ENCODE data around the gene EXOC4.

EXOC4 gene

DNA sequence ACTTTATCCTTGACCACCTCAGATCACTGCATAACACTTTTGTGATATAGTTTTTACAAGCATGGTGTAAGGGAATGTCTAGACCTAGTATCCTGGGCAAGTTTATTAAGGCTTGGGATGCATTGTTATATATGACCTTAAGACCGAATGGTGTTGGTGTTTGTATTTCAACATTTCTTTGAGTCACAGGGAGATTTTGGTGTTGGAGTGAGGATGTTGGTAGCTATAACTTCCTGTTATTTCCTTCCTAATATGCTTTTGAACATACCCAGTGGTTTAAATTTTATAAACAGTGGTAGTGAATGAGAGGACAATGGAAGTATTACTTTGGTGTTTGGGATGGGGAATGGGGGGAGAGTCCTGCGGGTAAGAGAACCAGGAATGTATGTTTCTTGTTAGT, 2.6 kb downstream of the EXOC4 start:
- TF ChIP-seq, protein P1, sequence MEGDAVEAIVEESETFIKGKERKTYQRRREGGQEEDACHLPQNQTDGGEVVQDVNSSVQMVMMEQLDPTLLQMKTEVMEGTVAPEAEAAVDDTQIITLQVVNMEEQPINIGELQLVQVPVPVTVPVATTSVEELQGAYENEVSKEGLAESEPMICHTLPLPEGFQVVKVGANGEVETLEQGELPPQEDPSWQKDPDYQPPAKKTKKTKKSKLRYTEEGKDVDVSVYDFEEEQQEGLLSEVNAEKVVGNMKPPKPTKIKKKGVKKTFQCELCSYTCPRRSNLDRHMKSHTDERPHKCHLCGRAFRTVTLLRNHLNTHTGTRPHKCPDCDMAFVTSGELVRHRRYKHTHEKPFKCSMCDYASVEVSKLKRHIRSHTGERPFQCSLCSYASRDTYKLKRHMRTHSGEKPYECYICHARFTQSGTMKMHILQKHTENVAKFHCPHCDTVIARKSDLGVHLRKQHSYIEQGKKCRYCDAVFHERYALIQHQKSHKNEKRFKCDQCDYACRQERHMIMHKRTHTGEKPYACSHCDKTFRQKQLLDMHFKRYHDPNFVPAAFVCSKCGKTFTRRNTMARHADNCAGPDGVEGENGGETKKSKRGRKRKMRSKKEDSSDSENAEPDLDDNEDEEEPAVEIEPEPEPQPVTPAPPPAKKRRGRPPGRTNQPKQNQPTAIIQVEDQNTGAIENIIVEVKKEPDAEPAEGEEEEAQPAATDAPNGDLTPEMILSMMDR (IDR thresholded peaks at IDR 0.05), result no peak
- no peak overlapping the region for H3K4me3 ChIP-seq
- DNase-seq (ENCODE audit: low spot score), result no peak
- H3K27ac ChIP-seq, result no peak overlapping the region

DNA sequence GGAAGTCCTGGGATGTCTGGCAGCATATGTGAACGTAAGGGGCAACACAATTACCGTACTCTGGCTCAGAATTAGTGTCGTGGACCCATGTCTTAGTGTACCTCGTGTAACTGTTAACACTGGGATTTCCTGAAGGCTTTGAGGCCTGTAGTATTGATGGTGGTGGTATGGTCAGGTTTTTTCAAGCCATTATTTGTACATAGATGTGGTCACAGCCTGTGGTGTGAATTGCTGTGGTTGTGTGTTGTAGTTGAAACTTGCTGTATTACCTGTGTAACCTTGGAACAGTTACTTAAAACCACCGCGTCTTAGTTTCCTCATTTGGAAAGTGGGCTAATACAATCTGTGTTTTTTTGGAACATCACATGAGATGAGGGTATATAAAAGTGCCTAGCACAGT, 5.3 kb downstream of the EXOC4 start:
- H3K4me3 ChIP-seq, result no peak overlapping the region
- DNase-seq (ENCODE audit: low spot score), result no peak
- no peak overlapping the region for H3K27ac ChIP-seq
- TF ChIP-seq, protein P1 (IDR thresholded peaks at IDR 0.05), result no peak

DNA sequence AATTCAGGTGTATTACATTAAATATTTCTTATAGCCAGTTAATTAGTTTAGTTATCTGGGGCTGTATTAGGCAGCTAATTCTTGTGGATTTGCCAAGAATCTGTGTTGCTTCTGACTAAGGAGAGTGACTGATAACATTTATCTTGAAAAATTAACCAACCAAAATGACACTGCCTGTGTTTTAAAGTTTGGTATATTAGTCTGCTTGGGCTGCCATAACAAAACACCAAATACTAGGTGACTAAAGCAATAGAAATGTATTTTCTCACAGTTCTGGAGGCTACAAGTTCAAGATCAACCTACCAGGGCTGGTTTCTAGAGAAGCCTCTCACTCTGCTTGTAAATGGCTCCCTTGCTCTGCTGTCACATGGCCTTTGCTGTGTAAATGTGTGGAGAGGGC, 12.9 kb downstream of the EXOC4 start:
- TF ChIP-seq, protein P1 (IDR thresholded peaks at IDR 0.05), result no peak
- no peak overlapping the region for H3K27ac ChIP-seq
- H3K4me3 ChIP-seq, result no peak overlapping the region
- DNase-seq (ENCODE audit: low spot score), result no peak

DNA sequence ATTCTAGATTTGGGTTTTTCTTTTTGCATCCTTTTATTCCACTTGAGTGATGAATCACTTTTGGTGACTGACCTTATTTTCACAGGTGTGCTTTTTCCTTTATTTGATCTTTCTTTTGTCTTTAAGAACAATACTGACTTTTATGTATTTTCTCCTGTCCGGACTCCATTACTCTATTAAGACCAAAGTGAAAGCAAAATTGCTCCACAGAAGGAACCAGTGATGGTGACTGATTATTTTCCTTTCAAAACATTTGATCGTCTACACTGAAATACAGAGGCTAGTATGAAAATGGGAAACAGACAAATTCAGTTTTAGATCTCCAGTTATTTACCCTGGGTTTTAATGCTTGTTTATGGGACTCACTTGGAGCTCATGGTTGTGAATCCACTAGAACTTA, 15.5 kb downstream of the EXOC4 start:
- DNase-seq (ENCODE audit: low spot score), result no peak
- Histone ChIP-seq H3K4me3 (no peak overlapping the region), H3K27ac (no peak overlapping the region)
- TF ChIP-seq, protein P1 (IDR thresholded peaks at IDR 0.05), result no peak

DNA sequence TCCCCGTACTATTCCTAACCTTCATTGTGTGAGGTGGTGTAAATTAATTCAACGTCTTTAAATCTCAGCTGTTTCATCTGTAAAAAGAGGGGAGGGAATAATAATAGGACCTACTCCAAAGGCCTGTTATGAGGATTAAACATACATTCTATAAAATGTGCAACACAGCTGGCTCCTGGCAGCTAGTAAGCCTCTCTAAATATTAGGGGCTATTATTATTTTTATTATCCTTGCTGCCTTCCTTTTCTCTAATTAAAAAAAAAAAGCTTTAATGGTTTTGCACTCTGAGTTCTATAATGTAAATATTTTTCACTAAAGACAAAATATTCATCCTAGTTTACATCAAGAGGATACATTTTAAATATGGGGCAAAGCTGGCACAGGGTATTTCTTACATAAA, 19.5 kb downstream of the EXOC4 start:
- TF ChIP-seq, protein P1 (IDR thresholded peaks at IDR 0.05), result no peak
- Histone ChIP-seq H3K27ac (no peak overlapping the region), H3K4me3 (no peak overlapping the region)
- no peak for DNase-seq (ENCODE audit: low spot score)

DNA sequence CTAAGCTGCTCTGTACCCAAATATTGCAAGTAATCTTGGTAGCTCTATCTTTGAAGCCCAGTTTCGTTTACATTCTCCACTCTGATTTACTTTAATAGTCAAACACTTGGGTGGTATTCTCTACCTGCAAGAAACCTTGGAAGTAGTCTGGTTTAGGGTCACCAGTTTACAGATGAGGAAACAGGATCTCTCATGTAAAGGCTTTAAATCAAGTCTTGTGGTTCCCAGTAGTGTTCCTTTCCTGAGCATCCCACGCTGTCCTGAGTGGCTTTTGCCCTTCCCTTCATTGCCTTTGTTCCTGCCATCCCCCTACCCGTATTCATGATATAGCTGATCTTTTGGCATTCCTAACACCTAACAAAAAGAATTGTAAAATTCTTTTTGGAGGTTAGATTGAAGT, 20.3 kb downstream of the EXOC4 start:
- Histone ChIP-seq H3K4me3 (no peak overlapping the region), H3K27ac (no peak overlapping the region)
- DNase-seq (ENCODE audit: low spot score), result no peak
- TF ChIP-seq, protein P1 (IDR thresholded peaks at IDR 0.05), result no peak

DNA sequence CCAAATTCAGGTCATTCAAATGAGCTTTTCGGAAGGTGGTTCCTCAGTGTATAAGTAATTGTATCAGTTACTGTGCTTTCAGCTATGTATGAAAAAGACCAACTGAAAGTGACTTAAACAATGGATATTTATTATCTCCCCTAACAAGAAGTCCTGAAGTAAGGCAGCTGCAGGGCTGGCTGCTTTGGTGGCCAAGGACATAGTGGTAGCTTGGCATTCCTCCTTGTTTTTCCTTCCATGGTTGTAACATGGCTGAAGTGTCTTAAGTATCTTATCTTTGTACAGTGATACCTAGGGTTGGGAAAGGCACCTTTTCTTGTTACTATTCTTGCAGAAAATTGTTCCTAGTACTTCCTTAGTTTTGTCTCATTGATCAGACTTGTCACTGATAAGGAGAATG, 21.4 kb downstream of the EXOC4 start:
- DNase-seq (ENCODE audit: low spot score), result no peak
- TF ChIP-seq, protein P1 (IDR thresholded peaks at IDR 0.05), result no peak
- H3K27ac ChIP-seq, result no peak overlapping the region
- no peak overlapping the region for H3K4me3 ChIP-seq

Data from coronary artery (tissue), 2 donors.